ENCODE results near the gene PRM1.

PRM1 gene

GRCh38 chr16:11236461-11237254 lies 44.5 kb downstream of the PRM1 start:
- no peak for DNase-seq (ENCODE audit: low read depth)

- DNase-seq (ENCODE audit: low read depth), result no peak
Observed at GRCh38 chr16:11235703-11235991, 45.5 kb downstream of the PRM1 start.

- DNase-seq (ENCODE audit: low read depth), result no peak
Observed at GRCh38 chr16:11234884-11235702, 46.0 kb downstream of the PRM1 start.

GRCh38 chr16:11233727-11234376 lies 47.3 kb downstream of the PRM1 start:
- peak; percentile 79 for DNase-seq (ENCODE audit: low read depth)

GRCh38 chr16:11232852-11233726 lies 48.0 kb downstream of the PRM1 start:
- DNase-seq (ENCODE audit: low read depth), result peak; percentile 90

- no peak for DNase-seq (ENCODE audit: low read depth)
Observed at GRCh38 chr16:11232302-11232851, 48.8 kb downstream of the PRM1 start.

- DNase-seq (ENCODE audit: low read depth), result no peak
Observed at GRCh38 chr16:11231367-11231970, 49.7 kb downstream of the PRM1 start.
